Common myeloid progenitor, CD34-positive (primary cell): Measurements from ENCODE around the gene PRKN.
A peak's percentile ranks its signal among the peaks of the same experiment; 100 is the strongest.

Experiments
- CTCF ChIA-PET: fragments of 350-600 bp; sonication (Branson Sonifier 250); formaldehyde crosslinking; loops from one replicate; lab custom pipeline; 2021; ENCODE audit warnings: antibody characterized with exemption; lab: Charles Lee
- POLR2A ChIA-PET: fragments of 350-600 bp; sonication (Branson Sonifier 250); formaldehyde crosslinking; loops from one replicate; lab custom pipeline; 2021; ENCODE audit warnings: antibody characterized with exemption; lab: Charles Lee
- DNase-seq, 3 donors: peaks; one replicate each; pipeline versions ENCODE4 v3.0.0 to v3.0.0-alpha.2; 2013
- H3K27ac ChIP-seq, 2 experiments: 1 replicate in 1 of 2; 2 replicates in 1 of 2; pipeline ENCODE4 v1.7.0; 2013; ENCODE audit warnings: inconsistent platforms in 2 of 2, low read length in 2 of 2, mild to moderate bottlenecking in 2 of 2, low read depth in 1 of 2, moderate library complexity in 1 of 2; ENCODE audit not compliant: severe bottlenecking in 2 of 2, insufficient read depth in 1 of 2, poor library complexity in 1 of 2
- H3K27me3 ChIP-seq, 5 experiments: replicated peaks in 2 of 5; 1 replicate in 3 of 5; 2 replicates in 2 of 5; pipeline versions ENCODE4 v1.6.1 to v1.7.0; 2013; ENCODE audit warnings: low read length in 4 of 5, mild to moderate bottlenecking in 2 of 5, moderate library complexity in 2 of 5, inconsistent platforms in 1 of 5; ENCODE audit not compliant: insufficient read depth in 5 of 5, control insufficient read depth in 4 of 5
- H3K36me3 ChIP-seq, 4 experiments: 1 replicate in 2 of 4; 2 replicates in 2 of 4; pipeline versions ENCODE4 v1.6.1 to v1.7.0; 2013; ENCODE audit warnings: low read length in 3 of 4, control low read depth in 1 of 4, mild to moderate bottlenecking in 1 of 4; ENCODE audit not compliant: control insufficient read depth in 4 of 4, insufficient read depth in 4 of 4
- H3K4me1 ChIP-seq, 4 experiments: 1 replicate in 3 of 4; 2 replicates in 1 of 4; pipeline versions ENCODE4 v1.6.1 to v1.7.1; 2013; ENCODE audit warnings: low read length in 3 of 4, mild to moderate bottlenecking in 3 of 4, control low read depth in 1 of 4, inconsistent platforms in 1 of 4, moderate library complexity in 1 of 4; ENCODE audit not compliant: control insufficient read depth in 4 of 4, insufficient read depth in 4 of 4; ENCODE audit errors: control extremely low read depth in 1 of 4
- H3K4me3 ChIP-seq, 7 experiments: 1 replicate in 4 of 7; 2 replicates in 3 of 7; pipeline versions ENCODE4 v1.5.1 to v1.7.0; 2013; ENCODE audit warnings: mild to moderate bottlenecking in 7 of 7, low read length in 6 of 7, moderate library complexity in 6 of 7, inconsistent platforms in 2 of 7, low read depth in 2 of 7, control low read depth in 1 of 7; ENCODE audit not compliant: insufficient read depth in 4 of 7, control insufficient read depth in 1 of 7; ENCODE audit errors: extremely low read depth in 1 of 7
- H3K9me3 ChIP-seq, 5 experiments: 1 replicate in 4 of 5; 2 replicates in 1 of 5; pipeline versions ENCODE4 v1.6.1 to v1.7.1; 2013; ENCODE audit warnings: low read length in 4 of 5, mild to moderate bottlenecking in 2 of 5, inconsistent platforms in 1 of 5, low read depth in 1 of 5, moderate library complexity in 1 of 5; ENCODE audit not compliant: control insufficient read depth in 4 of 5, insufficient read depth in 2 of 5; ENCODE audit errors: control extremely low read depth in 1 of 5
- WGBS: methylation state at CpG from one replicate; pipeline ENCODE4 v1.1.5; 2013; ENCODE audit not compliant: insufficient coverage; 5-methylcytosine and 5-hydroxymethylcytosine counted together

PRKN gene

DNA sequence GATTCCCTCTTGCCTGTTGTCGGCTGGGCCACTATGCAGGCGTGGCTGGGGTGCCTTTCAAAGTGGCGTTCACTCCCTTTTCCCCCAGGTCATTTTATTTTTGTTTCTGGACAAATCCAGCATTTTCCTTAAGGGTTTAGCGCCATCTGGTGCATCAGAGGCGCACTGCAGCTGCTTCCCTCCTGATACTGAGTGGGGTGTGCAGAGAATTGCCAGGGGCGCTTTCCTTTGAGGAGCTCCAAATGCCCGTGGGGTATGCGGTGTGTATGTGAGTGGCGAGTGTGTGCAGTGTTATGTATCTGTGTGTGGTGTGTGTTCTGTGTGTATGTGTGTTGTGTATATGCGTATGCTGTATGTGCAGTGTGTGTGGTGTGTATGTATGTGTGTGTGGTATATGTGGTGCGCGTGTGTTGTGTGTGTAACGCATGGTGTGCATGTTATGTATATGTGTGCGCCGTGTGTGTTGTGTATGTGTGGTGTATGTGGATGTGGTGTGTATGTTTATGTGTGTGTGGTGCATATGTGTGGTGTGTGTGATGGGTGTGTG, 1353.6 kb downstream of the PRKN start:
- Histone ChIP-seq H3K4me1 (no peaks in the 10 kb centered on the region), H3K4me3 (no peak overlapping the region), H3K36me3 (no peaks in the 10 kb centered on the region), H3K27me3 (no peaks in the 10 kb centered on the region), H3K9me3 (no peaks in the 10 kb centered on the region), H3K27ac (no peak overlapping the region)
- 52% methylated on average over 11 of the region's 15 CpGs for WGBS
- peak; percentile 52 to 73 (median 68) for DNase-seq
- ChIA-PET POLR2A (no interaction called here), CTCF (interaction anchor here (0.6 to 10.1 kb wide), 24 partner anchors 9 to 1458 kb away, joined by 3 to 185 read pairs (median 5); no protein-coding TSS in a partner anchor)

DNA sequence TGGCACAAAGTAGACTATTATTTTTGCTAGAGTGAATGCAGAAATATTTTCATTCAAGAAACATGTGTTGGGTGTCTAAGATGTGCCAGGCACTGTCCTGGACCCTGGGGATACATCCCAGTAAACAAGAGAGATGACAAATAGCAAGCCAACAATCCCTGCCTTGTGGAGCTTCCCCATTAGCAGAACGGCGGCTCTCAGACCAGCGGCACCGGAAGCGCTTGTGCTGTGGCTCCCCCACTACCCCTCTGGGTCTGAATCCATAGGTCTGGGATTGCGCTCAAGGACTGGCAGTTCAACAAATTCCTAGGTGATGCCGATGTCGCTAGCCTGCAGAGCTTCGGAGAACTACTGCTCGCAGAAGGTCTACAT, 1355.2 kb downstream of the PRKN start:
- 100% methylated on average over 10 of the region's 10 CpGs for WGBS
- DNase-seq = no peak
- no peak overlapping the region for H3K4me3 ChIP-seq
- CTCF ChIA-PET = interaction anchor here (1.1 to 10.1 kb wide), 16 partner anchors 9 to 640 kb away, joined by 4 to 185 read pairs (median 6); no protein-coding TSS in a partner anchor
- H3K27ac ChIP-seq = no peak overlapping the region
- H3K27me3 ChIP-seq = no peaks in the 10 kb centered on the region
- no peaks in the 10 kb centered on the region for H3K4me1 ChIP-seq
- POLR2A ChIA-PET = no interaction called here
- H3K36me3 ChIP-seq = no peaks in the 10 kb centered on the region
- H3K9me3 ChIP-seq = no peaks in the 10 kb centered on the region

DNA sequence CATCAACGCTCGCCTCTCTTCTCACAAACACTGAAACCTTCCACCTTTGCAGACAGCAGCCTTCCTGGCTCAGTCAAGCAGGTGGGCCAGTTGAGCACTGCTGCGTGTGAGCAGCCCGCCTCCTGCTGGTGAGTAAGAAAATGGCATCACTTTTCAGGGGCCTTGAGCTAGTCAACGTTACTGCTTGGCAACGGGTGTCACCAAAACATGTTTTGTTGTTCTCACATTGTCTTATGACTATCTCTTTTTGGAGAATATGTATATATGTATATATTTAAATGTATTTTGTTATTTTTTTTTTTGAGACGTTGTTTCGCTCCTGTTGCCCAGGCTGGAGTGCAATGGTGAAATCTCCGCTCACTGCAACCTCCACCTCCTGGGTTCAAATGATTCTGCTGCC, 1356.7 kb downstream of the PRKN start:
- no peaks in the 10 kb centered on the region for H3K27me3 ChIP-seq
- no peak overlapping the region for H3K27ac ChIP-seq
- H3K4me1 ChIP-seq = peaks cover 0 to 3% (median 0%) of the 10 kb centered on the region in 4 experiments
- no peaks in the 10 kb centered on the region for H3K9me3 ChIP-seq
- peak; percentile 78 to 90 (median 89) for DNase-seq
- no peak overlapping the region for H3K4me3 ChIP-seq
- ChIA-PET CTCF (interaction anchor here (0.6 to 10.1 kb wide), 36 partner anchors 11 to 638 kb away, joined by 3 to 185 read pairs (median 4); no protein-coding TSS in a partner anchor), POLR2A (interaction anchor here (0.7 kb wide), 1 partner anchor 94 kb away, joined by 4 read pairs; no protein-coding TSS in a partner anchor)
- H3K36me3 ChIP-seq = no peaks in the 10 kb centered on the region
- 45% methylated on average over 4 of the region's 9 CpGs for WGBS

DNA sequence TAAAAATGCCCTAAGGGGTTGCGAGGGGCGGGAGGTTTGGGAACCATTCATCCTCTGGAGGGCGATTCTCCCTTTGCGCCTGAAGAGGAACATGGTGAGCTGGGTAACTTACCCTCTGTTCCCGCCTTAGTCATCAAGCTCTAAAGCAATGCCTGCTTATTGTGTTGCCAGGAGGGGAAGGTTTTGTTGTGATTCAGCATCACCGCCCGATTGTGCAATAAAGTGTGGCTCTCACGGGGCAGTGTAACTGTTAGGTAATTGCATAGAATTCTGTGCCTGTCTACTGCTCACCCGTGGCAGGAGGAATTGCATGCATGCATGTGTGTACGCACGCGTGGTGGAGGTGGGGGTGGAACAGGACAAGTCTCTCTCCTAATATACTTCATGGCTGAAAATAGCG, 1358.2 kb downstream of the PRKN start:
- peaks cover 0 to 3% (median 0%) of the 10 kb centered on the region in 4 experiments for H3K4me1 ChIP-seq
- peak in 2 of 3 donors; percentile 52 to 60 for DNase-seq
- WGBS = 89% methylated on average over 7 of the region's 13 CpGs
- ChIA-PET POLR2A (no interaction called here), CTCF (interaction anchor here (1.0 to 10.1 kb wide), 6 partner anchors 95 to 438 kb away, joined by 3 to 139 read pairs (median 8); partner anchors contain the start of gene AGPAT4)
- no peaks in the 10 kb centered on the region for H3K27me3 ChIP-seq
- no peak overlapping the region for H3K27ac ChIP-seq
- H3K9me3 ChIP-seq = no peaks in the 10 kb centered on the region
- no peaks in the 10 kb centered on the region for H3K36me3 ChIP-seq
- H3K4me3 ChIP-seq = no peak overlapping the region

DNA sequence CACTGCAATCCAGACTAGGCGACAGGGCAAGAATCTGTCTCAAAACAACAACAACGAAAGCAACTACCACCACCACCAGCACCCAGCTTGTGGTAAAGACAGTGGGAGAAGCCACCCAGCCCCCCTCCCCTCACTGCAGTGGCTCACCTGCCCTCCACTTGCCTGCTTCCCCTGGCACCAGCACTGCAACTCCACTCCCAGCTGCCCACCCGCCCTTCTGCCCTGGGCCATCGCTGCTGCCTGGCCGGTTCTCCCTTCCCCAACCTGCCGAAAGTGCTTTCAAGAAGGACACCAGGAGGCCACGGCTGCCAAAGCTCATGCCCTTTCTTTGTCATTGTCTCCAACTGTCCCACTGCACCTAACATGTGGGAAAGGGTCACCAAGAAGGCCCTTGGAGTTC, 1359.1 kb downstream of the PRKN start:
- Histone ChIP-seq H3K4me1 (peaks cover 0 to 3% (median 0%) of the 10 kb centered on the region in 4 experiments), H3K27me3 (no peaks in the 10 kb centered on the region), H3K27ac (no peak overlapping the region), H3K9me3 (peaks cover 0 to 2% (median 0%) of the 10 kb centered on the region in 5 experiments), H3K4me3 (no peak overlapping the region), H3K36me3 (no peaks in the 10 kb centered on the region)
- DNase-seq = no peak
- CTCF ChIA-PET = interaction anchor here (0.6 to 10.1 kb wide), 9 partner anchors 13 to 437 kb away, joined by 3 to 139 read pairs (median 4); partner anchors contain the start of gene AGPAT4
- POLR2A ChIA-PET = interaction anchor here (0.5 kb wide), 1 partner anchor 94 kb away, joined by 3 read pairs; no protein-coding TSS in a partner anchor
- WGBS = 100% methylated on average over 1 of the region's 7 CpGs

DNA sequence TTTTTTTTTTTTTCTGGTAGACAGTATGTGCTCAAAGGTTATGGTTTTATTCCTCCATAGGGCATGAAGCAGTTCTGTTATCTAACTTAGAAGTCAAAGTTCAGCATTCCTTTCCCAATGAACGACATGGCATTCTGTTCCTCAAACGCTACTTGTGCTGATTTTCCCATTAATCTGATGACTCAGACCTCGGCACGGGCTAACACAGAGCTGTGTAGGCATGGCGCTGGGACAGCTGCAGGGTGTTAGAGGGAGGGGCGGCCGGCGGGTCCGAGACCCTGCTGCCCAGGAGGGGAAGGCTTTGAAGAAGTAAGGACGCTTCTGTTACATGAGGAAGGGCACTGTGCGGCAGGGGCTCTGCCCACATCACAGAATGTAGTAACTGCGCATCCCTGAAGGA, 1360.1 kb downstream of the PRKN start:
- WGBS = 99% methylated on average over 12 of the region's 12 CpGs
- Histone ChIP-seq H3K27ac (no peak overlapping the region), H3K9me3 (peaks cover 0 to 11% (median 0%) of the 10 kb centered on the region in 5 experiments), H3K27me3 (no peaks in the 10 kb centered on the region), H3K36me3 (no peaks in the 10 kb centered on the region), H3K4me1 (peaks cover 0 to 3% (median 0%) of the 10 kb centered on the region in 4 experiments), H3K4me3 (no peak overlapping the region)
- CTCF ChIA-PET = interaction anchor here (1.1 to 2.9 kb wide), 5 partner anchors 10 to 266 kb away, joined by 3 to 11 read pairs (median 4); no protein-coding TSS in a partner anchor
- DNase-seq = no peak
- POLR2A ChIA-PET = no interaction called here
